Kidney tubule cell (primary cell): ENCODE measurements around the gene SUN1.
"Not testable (repeated sequence)": the region's sequence is repeated elsewhere in the genome, so short reads cannot be mapped to it uniquely, and the experiment has no call there.

Source experiments
- DNase-seq: peaks from one replicate; pipeline ENCODE4 v3.0.0-alpha.2; 2018; ENCODE audit warnings: low spot score

Gene SUN1

GRCh38 chr7:919924-920341 lies 87.7 kb downstream of the SUN1 start:
- no peak for DNase-seq

GRCh38 chr7:920351-921070 lies 88.2 kb downstream of the SUN1 start:
- DNase-seq: no peak

- no peak for DNase-seq
Measured at GRCh38 chr7:921071-921461, 88.8 kb downstream of the SUN1 start.

GRCh38 chr7:921581-922333 lies 89.5 kb downstream of the SUN1 start:
- DNase-seq: no peak

GRCh38 chr7:922334-923107 lies 90.2 kb downstream of the SUN1 start:
- DNase-seq: no peak

- no peak for DNase-seq
Measured at GRCh38 chr7:923108-924041, 91.1 kb downstream of the SUN1 start.

GRCh38 chr7:924042-924441 lies 91.8 kb downstream of the SUN1 start:
- DNase-seq: not testable (repeated sequence)
